Hepatocyte (in vitro differentiated cells): ENCODE results near the gene HCRTR2.

Source experiments
- CTCF ChIP-seq: fragments of 200-600 bp; sonication (generic); IDR thresholded peaks from 2 replicates; pipeline ENCODE4 v1.5.1; 2016; ENCODE audit warnings: antibody characterized with exemption, mild to moderate bottlenecking; ENCODE audit not compliant: poor library complexity
- EZH2 ChIP-seq: fragments of 200-600 bp; sonication (generic); IDR thresholded peaks from 2 replicates; pipeline ENCODE4 v1.6.1; 2016; ENCODE audit warnings: antibody characterized with exemption, mild to moderate bottlenecking, borderline replicate concordance
- EZH2phosphoT487 ChIP-seq: fragments of 200-600 bp; sonication (generic); IDR thresholded peaks from one replicate; pipeline ENCODE4 v1.6.1; 2018; ENCODE audit warnings: antibody characterized with exemption, mild to moderate bottlenecking, low read depth, moderate library complexity; ENCODE audit not compliant: unreplicated experiment, severe bottlenecking

- TF ChIP-seq CTCF: no peak
- no peak for TF ChIP-seq EZH2
- TF ChIP-seq EZH2phosphoT487: no peak
Observed at GRCh38 chr6:55175078-55176049, 1.0 kb downstream of the HCRTR2 start.
